ENCODE data around the gene CLEC2L.

The CLEC2L gene

DNA sequence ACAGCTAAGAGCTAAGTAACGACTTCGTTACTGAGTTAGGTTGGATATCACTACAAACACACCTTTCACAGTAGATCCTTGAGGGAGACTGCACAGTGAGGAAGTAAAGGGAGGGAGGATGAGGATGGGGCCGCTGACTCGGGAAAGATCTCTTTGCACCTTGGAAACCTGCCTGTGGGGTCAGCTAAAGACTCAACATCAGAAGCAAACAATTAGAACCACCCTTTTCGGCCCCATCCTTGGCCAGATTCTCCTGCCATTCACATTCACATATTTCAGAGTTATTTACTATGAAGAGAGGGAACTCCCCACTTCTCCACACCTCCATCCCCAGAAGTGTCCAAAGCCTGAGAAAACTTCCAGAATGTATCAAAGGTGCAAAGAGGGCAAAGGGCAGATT lies 47.1 kb downstream of the CLEC2L start:
- no peak for TF ChIP-seq PAX5 (IDR thresholded peaks at IDR 0.05; ENCODE audit: insufficient read depth, low read length, severe bottlenecking)
- no peak for TF ChIP-seq POU2F2 (IDR thresholded peaks at IDR 0.05; ENCODE audit: low read depth, low read length)
- TF ChIP-seq POLR2AphosphoS5 (IDR thresholded peaks at IDR 0.05; ENCODE audit: low read depth, low read length) = no peak
- no peak for TF ChIP-seq TAF1 (IDR thresholded peaks at IDR 0.05; ENCODE audit: low read depth, low read length)
- TF ChIP-seq SPI1 (IDR thresholded peaks at IDR 0.05; ENCODE audit: low read depth, low read length) = no peak
- TF ChIP-seq POLR2A (IDR thresholded peaks at IDR 0.05; ENCODE audit: low read depth, low read length) = no peak
- DNase-seq (ENCODE audit: insufficient read length, low spot score) (no peak), FAIRE-seq (no peak)

DNA sequence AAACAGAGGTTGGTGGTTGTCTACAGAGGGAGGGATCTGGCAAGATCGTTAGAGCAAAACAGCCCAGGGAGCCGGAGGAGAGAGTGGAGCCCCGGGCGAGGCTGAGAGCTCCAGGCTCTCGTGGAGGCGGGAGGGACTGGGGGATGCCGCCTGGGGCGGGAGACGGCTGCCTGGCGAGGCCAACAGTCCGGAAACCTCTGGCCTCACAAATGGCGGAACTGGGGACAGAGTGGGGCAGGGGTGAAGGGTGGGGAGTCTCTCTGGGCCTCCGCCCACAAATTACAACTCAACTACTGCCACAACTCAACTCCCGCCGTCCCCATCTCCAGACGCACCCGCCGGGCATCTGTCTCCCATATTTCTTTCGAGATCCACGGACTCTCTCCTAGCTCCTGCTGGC lies 47.7 kb downstream of the CLEC2L start:
- DNase-seq (ENCODE audit: insufficient read length, low spot score) = no peak
- no peak for FAIRE-seq

DNA sequence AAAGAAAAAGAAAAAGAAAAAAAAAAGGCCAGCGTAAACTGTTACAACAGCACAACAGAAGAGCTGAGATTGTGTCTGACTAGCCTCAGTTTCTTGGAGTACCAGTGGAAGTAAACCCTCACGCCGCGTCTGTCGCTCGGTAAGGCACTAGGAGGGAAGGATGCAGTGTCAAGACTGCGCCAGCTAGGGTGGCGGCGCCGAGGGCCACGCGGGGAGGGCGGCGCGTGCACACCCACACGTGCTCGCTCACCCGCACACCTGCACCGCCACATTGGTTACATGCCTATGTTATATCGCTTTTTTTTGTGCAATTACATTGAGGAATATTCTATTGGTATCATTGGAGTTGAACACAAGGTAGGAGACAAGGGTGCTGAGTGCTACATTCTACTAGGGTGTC lies 48.2 kb downstream of the CLEC2L start:
- no peak for FAIRE-seq
- no peak for TF ChIP-seq TAF1 (IDR thresholded peaks at IDR 0.05; ENCODE audit: low read depth, low read length)
- TF ChIP-seq POLR2AphosphoS5 (IDR thresholded peaks at IDR 0.05; ENCODE audit: low read depth, low read length) = no peak

More for the DNA sequence above, 47.7 kb downstream of the CLEC2L start:
- TF ChIP-seq SPI1 (IDR thresholded peaks at IDR 0.05; ENCODE audit: low read depth, low read length) (no peak), POLR2A (IDR thresholded peaks at IDR 0.05; ENCODE audit: low read depth, low read length) (no peak), POU2F2 (IDR thresholded peaks at IDR 0.05; ENCODE audit: low read depth, low read length) (no peak)

GRCh38 chr7:139572071-139572470 lies 48.6 kb downstream of the CLEC2L start:
- no peak for FAIRE-seq
- no peak for TF ChIP-seq TAF1 (IDR thresholded peaks at IDR 0.05; ENCODE audit: low read depth, low read length)
- no peak for TF ChIP-seq PAX5 (IDR thresholded peaks at IDR 0.05; ENCODE audit: insufficient read depth, low read length, severe bottlenecking)
- TF ChIP-seq SPI1 (IDR thresholded peaks at IDR 0.05; ENCODE audit: low read depth, low read length) = no peak
- no peak for TF ChIP-seq POU2F2 (IDR thresholded peaks at IDR 0.05; ENCODE audit: low read depth, low read length)
- no peak for TF ChIP-seq POLR2A (IDR thresholded peaks at IDR 0.05; ENCODE audit: low read depth, low read length)
- no peak for TF ChIP-seq POLR2AphosphoS5 (IDR thresholded peaks at IDR 0.05; ENCODE audit: low read depth, low read length)
- DNase-seq (ENCODE audit: insufficient read length, low spot score) = no peak

More for the DNA sequence above, 48.2 kb downstream of the CLEC2L start:
- no peak for DNase-seq (ENCODE audit: insufficient read length, low spot score)

DNA sequence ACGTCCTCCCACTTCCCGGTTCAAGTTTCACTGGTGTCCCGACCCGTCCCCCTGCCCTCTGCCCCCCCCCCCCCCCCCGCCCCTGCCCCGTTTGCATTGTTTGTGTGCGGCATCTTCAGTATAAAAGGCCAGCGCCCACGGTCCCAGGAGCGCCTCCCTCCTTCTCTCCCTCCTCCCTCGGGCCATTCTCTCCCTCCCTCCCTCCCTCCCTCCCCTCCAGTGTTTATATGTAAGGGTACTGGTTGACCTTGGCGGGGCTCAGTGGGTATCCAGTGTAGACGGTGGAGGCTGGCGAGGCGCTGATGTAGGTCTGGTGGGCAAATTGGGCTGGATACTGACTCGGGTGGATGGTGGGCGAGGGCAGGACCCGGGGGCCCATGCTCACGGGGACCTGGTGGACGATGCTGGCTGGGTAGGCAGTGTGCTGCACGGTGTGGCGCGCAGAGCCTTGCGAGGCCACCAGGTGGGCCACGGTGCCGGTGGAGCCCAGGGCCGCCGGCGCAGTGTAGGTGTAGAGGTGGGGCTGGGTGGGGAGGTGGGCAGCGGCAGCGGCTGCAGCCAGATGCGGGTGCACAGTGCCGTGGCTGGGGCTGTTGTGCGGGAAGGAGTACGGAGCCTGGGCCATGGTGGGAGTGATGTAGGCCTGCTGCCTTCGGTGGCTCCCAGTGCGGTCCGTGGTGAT lies 49.4 kb downstream of the CLEC2L start:
- TF ChIP-seq POLR2A (IDR thresholded peaks at IDR 0.05; ENCODE audit: low read depth, low read length) (no peak), SPI1 (IDR thresholded peaks at IDR 0.05; ENCODE audit: low read depth, low read length) (no peak), TAF1 (IDR thresholded peaks at IDR 0.05; ENCODE audit: low read depth, low read length) (no peak), POU2F2 (IDR thresholded peaks at IDR 0.05; ENCODE audit: low read depth, low read length) (no peak), PAX5 (IDR thresholded peaks at IDR 0.05; ENCODE audit: insufficient read depth, low read length, severe bottlenecking) (no peak), POLR2AphosphoS5 (IDR thresholded peaks at IDR 0.05; ENCODE audit: low read depth, low read length) (no peak)
- FAIRE-seq = no peak
- DNase-seq (ENCODE audit: insufficient read length, low spot score) = no peak

DNA sequence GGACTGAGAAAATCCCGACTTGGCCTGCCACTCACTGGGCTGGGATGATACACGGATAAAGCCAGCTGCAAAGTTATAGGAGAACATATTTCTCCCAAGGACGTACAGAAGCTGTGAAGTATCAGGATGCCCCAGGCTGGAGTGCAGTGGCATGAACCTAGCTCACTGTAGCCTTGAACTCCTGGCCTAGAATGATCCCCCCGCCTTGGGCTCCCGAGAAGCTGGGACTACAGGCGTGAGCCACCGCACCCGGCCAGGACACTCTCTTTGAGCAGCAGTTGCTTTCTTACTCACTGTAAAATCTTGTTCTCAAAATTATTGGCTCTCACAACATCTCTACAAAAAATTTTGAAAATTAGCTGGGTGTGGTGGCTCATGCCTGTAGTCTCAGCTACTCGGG lies 50.4 kb downstream of the CLEC2L start:
- no peak for DNase-seq (ENCODE audit: insufficient read length, low spot score)
- no peak for FAIRE-seq
- no peak for TF ChIP-seq SPI1 (IDR thresholded peaks at IDR 0.05; ENCODE audit: low read depth, low read length)
- no peak for TF ChIP-seq PAX5 (IDR thresholded peaks at IDR 0.05; ENCODE audit: insufficient read depth, low read length, severe bottlenecking)
- TF ChIP-seq POLR2A (IDR thresholded peaks at IDR 0.05; ENCODE audit: low read depth, low read length) = no peak

DNA sequence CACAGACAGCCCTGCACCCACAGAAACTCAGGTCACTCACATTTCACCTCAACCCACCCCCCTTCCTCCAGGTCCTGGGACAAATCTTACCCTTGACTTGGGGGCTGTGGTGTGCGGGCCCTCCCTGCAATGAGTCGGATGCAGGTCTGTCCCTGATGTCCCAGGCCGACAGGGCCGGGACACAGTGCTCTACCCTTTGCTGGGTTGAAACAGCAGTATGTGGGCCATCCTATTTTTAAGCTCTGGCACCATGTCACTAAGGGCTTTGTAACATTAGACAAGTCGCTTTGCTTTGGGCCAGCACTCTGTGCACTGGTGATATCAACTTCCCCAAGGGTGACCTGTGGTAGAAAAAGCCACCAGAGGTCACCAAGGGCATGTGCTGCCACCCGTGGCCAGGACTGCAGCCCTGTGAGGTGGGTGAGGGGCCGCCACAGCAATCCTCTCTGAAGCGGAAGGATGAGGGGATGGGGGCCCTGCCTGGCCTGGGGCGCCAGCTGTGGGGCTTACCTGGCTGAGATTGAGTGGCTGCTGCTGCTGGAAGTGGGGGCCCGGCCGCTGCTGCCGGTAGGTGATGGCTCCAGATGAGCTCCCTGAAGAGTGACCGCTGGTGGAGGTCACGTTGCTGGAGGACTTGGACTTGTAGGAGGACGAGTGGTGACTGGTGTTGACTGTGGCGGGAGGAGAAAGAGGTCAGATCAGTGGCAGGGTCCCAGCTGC lies 51.3 kb downstream of the CLEC2L start:
- no peak for DNase-seq (ENCODE audit: insufficient read length, low spot score)
- FAIRE-seq = no peak
- TF ChIP-seq PAX5 (IDR thresholded peaks at IDR 0.05; ENCODE audit: insufficient read depth, low read length, severe bottlenecking) (no peak), SPI1 (IDR thresholded peaks at IDR 0.05; ENCODE audit: low read depth, low read length) (no peak), TAF1 (IDR thresholded peaks at IDR 0.05; ENCODE audit: low read depth, low read length) (no peak), POLR2A (IDR thresholded peaks at IDR 0.05; ENCODE audit: low read depth, low read length) (no peak), POU2F2 (IDR thresholded peaks at IDR 0.05; ENCODE audit: low read depth, low read length) (no peak), POLR2AphosphoS5 (IDR thresholded peaks at IDR 0.05; ENCODE audit: low read depth, low read length) (no peak)

GRCh38 chr7:139575338-139575680 lies 51.8 kb downstream of the CLEC2L start:
- DNase-seq (ENCODE audit: insufficient read length, low spot score) = no peak
- no peak for FAIRE-seq
- TF ChIP-seq POLR2AphosphoS5 (IDR thresholded peaks at IDR 0.05; ENCODE audit: low read depth, low read length) (no peak), SPI1 (IDR thresholded peaks at IDR 0.05; ENCODE audit: low read depth, low read length) (no peak), PAX5 (IDR thresholded peaks at IDR 0.05; ENCODE audit: insufficient read depth, low read length, severe bottlenecking) (no peak), POLR2A (IDR thresholded peaks at IDR 0.05; ENCODE audit: low read depth, low read length) (no peak), TAF1 (IDR thresholded peaks at IDR 0.05; ENCODE audit: low read depth, low read length) (no peak), POU2F2 (IDR thresholded peaks at IDR 0.05; ENCODE audit: low read depth, low read length) (no peak)

DNA sequence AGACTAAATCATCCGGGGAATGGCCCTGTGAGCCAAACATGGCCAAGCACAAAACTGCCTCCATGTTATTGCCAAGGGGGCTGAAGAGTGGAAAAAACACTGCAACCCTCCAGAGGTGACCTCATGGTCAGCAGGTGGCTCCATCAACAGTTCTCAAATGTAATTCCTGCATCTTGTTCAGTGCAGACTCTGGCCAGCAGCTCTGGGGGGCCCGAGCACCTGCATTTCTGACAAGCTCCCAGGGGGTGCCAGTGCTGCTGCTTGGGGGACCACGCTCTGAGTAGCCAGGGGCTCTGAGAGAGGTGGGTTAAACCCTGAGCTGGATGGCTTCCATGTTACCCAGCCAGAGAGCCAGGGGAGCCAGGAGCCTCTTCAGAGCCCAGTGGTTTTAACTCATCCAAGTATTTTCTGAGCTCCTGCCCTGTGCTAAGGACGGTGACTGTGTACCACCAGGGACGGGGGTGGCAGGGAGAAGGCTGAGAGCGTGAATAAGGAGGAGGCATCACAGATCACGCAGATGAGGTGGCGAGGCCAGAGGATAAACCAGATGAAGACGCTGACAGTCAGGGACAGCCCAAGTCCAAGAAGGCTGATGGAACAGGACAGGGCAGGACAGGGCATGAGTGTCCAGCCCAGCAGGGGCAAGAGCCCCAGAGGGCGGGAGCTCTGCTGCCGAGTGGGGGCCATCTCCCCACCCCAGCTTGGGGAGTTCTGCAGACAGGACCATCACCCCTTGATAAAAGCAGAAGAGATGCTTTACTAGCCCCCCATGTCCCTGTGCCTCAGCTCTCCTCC lies 52.9 kb downstream of the CLEC2L start:
- no peak for DNase-seq (ENCODE audit: insufficient read length, low spot score)
- FAIRE-seq = no peak
- TF ChIP-seq POLR2AphosphoS5 (IDR thresholded peaks at IDR 0.05; ENCODE audit: low read depth, low read length) (no peak), SPI1 (IDR thresholded peaks at IDR 0.05; ENCODE audit: low read depth, low read length) (no peak), TAF1 (IDR thresholded peaks at IDR 0.05; ENCODE audit: low read depth, low read length) (no peak), POU2F2 (IDR thresholded peaks at IDR 0.05; ENCODE audit: low read depth, low read length) (no peak), PAX5 (IDR thresholded peaks at IDR 0.05; ENCODE audit: insufficient read depth, low read length, severe bottlenecking) (no peak), POLR2A (IDR thresholded peaks at IDR 0.05; ENCODE audit: low read depth, low read length) (no peak)
